OCI-LY7 (cell line): Measurements from ENCODE around the gene GRAP2. TPM values are rescaled to one million over a fixed set of nuclear protein-coding genes. Genes with fewer than 3 reads are reported as not detected.

Experiments
- BruUV-seq: library from RNA; stranded (reverse); fragments of 400-500 nt; replicated peaks from 2 replicates; lab custom pipeline; 2021; lab: Mats Ljungman, UMichigan
- CTCF ChIA-PET: fragments of 300-600 bp; sonication (Branson Sonifier 250); formaldehyde crosslinking; loops from one replicate; lab custom pipeline; 2022; ENCODE audit warnings: antibody characterized with exemption; ENCODE audit not compliant: unreplicated experiment; lab: Charles Lee
- POLR2A ChIA-PET: fragments of 300-600 bp; sonication (Branson Sonifier 250); formaldehyde crosslinking; loops from one replicate; lab custom pipeline; 2022; ENCODE audit warnings: antibody characterized with exemption; lab: Charles Lee
- DNase-seq: peaks from one replicate; pipeline ENCODE4 v3.0.0-alpha.2; 2015; ENCODE audit warnings: low spot score
- H2AFZ ChIP-seq: fragments of 200-600 bp; sonication (generic), shearing (Covaris generic); 2 replicates; pipeline ENCODE4 v1.6.1; 2014; ENCODE audit warnings: mild to moderate bottlenecking, antibody characterized with exemption, low read length, moderate library complexity
- H3K27ac ChIP-seq: fragments of 200-600 bp; sonication (generic); 2 replicates; pipeline ENCODE4 v1.5.1; 2014; ENCODE audit warnings: mixed run types, low read depth, mild to moderate bottlenecking, moderate library complexity, low read length, inconsistent platforms; ENCODE audit not compliant: poor library complexity, severe bottlenecking
- H3K36me3 ChIP-seq: fragments of 200-600 bp; sonication (generic); 2 replicates; pipeline ENCODE4 v1.6.1; 2014; ENCODE audit warnings: mild to moderate bottlenecking, antibody characterized with exemption, low read length, moderate library complexity, mixed read lengths; ENCODE audit not compliant: insufficient read depth
- H3K4me1 ChIP-seq: fragments of 200-600 bp; sonication (generic); 2 replicates; pipeline ENCODE4 v1.5.1; 2014; ENCODE audit warnings: mild to moderate bottlenecking, low read length; ENCODE audit not compliant: insufficient read depth, poor library complexity, severe bottlenecking
- H3K4me2 ChIP-seq: fragments of 200-600 bp; sonication (generic); 2 replicates; pipeline ENCODE4 v1.6.1; 2014; ENCODE audit warnings: mild to moderate bottlenecking, low read length
- H3K4me3 ChIP-seq: fragments of 200-600 bp; sonication (generic); 2 replicates; pipeline ENCODE4 v1.5.1; 2014; ENCODE audit warnings: mild to moderate bottlenecking, low read depth, low read length; ENCODE audit not compliant: poor library complexity, severe bottlenecking
- H3K79me2 ChIP-seq: fragments of 200-600 bp; sonication (generic); 2 replicates; pipeline ENCODE4 v1.6.1; 2016; ENCODE audit warnings: low read depth, mild to moderate bottlenecking, low read length, moderate library complexity, mixed read lengths; ENCODE audit not compliant: insufficient read depth
- H3K9me2 ChIP-seq: fragments of 200-600 bp; sonication (generic); 2 replicates; pipeline ENCODE4 v1.6.1; 2016; ENCODE audit warnings: mild to moderate bottlenecking, low read length, mixed read lengths; ENCODE audit not compliant: insufficient read depth
- H3K9me3 ChIP-seq: fragments of 200-600 bp; sonication (generic); 2 replicates; pipeline ENCODE4 v1.6.1; 2014; ENCODE audit warnings: mild to moderate bottlenecking, mixed run types, low read length, mixed read lengths
- H4K20me1 ChIP-seq: fragments of 200-600 bp; sonication (generic); 2 replicates; pipeline ENCODE4 v1.6.1; 2014; ENCODE audit warnings: mild to moderate bottlenecking, antibody characterized with exemption, low read length, moderate library complexity, mixed read lengths; ENCODE audit not compliant: insufficient read depth
- CTCF ChIP-seq: fragments of 200-600 bp; sonication (generic); conservative IDR thresholded peaks from 2 replicates; pipeline ENCODE4 v1.5.1; 2014; ENCODE audit warnings: mild to moderate bottlenecking, antibody characterized with exemption, low read length, moderate library complexity, mixed read lengths
- EZH2phosphoT487 ChIP-seq: fragments of 200-600 bp; sonication (generic); IDR thresholded peaks from 2 replicates; pipeline ENCODE4 v1.6.1; 2018; ENCODE audit warnings: low read depth, borderline replicate concordance, mild to moderate bottlenecking, mixed run types, antibody characterized with exemption, low read length, moderate library complexity, mixed read lengths
- intact Hi-C: fragments of 100-400 bp; cut with micrococcal nuclease; formaldehyde crosslinking; loops from one replicate; pipeline ENCODE4 v1.10.0; 2022; ENCODE audit not compliant: unreplicated experiment
- total RNA-seq, 2 experiments: library from RNA; depleted of rRNA in 1 of 2; stranded (reverse); fragments of >200 nt in 1 of 2; shearing (Covaris generic) in 1 of 2; gene quantifications; 2 replicates each; pipeline ENCODE4 v1.2.3, GENCODE V29; 2014 to 2022

The GRAP2 gene
- total RNA-seq, 2 experiments from 2014 or later: not detected

- H4K20me1 ChIP-seq: no peaks in the 10 kb centered on the region
- intact Hi-C loops: no loop called here
- BruUV-seq: no TSS peak
- H3K9me3 ChIP-seq: no peaks in the 10 kb centered on the region
- H3K9me2 ChIP-seq: no peaks in the 10 kb centered on the region
- no peak overlapping the region for H3K4me3 ChIP-seq
- H3K27ac ChIP-seq: no peak overlapping the region
- TF ChIP-seq EZH2phosphoT487 (no peak), CTCF (no peak)
- no peak overlapping the region for H3K4me2 ChIP-seq
- no peaks in the 10 kb centered on the region for H3K36me3 ChIP-seq
- ChIA-PET POLR2A (no interaction called here), CTCF (no interaction called here)
- no peak overlapping the region for H2AFZ ChIP-seq
- H3K79me2 ChIP-seq: no peaks in the 10 kb centered on the region
- no peaks in the 10 kb centered on the region for H3K4me1 ChIP-seq
- no peak for DNase-seq
These were observed 97.2 kb downstream of the GRAP2 start for GRCh38 chr22:39997939-39998726.

- DNase-seq: peak; percentile 20
- Histone ChIP-seq H2AFZ (no peak overlapping the region), H3K9me3 (no peaks in the 10 kb centered on the region), H3K79me2 (no peaks in the 10 kb centered on the region), H3K4me3 (no peak overlapping the region), H3K27ac (no peak overlapping the region), H3K4me2 (no peak overlapping the region), H3K9me2 (no peaks in the 10 kb centered on the region), H4K20me1 (no peaks in the 10 kb centered on the region), H3K4me1 (no peaks in the 10 kb centered on the region), H3K36me3 (no peaks in the 10 kb centered on the region)
- ChIA-PET POLR2A (interaction anchor here (0.6 kb wide), 1 partner anchor 28 kb away, joined by 3 read pairs; no protein-coding TSS in a partner anchor), CTCF (no interaction called here)
- TF ChIP-seq CTCF: no peak
- TF ChIP-seq EZH2phosphoT487: no peak
- intact Hi-C loops: no loop called here
- no TSS peak for BruUV-seq
These were observed 98.4 kb downstream of the GRAP2 start for GRCh38 chr22:39999144-39999757.

GRCh38 chr22:40000171-40000570, 99.3 kb downstream of the GRAP2 start:
- ChIA-PET CTCF (no interaction called here), POLR2A (interaction anchor here (0.6 kb wide), 1 partner anchor 28 kb away, joined by 3 read pairs; no protein-coding TSS in a partner anchor)
- BruUV-seq: no TSS peak
- Histone ChIP-seq H2AFZ (no peak overlapping the region), H3K4me1 (no peaks in the 10 kb centered on the region), H3K27ac (no peak overlapping the region), H3K4me2 (no peak overlapping the region), H4K20me1 (no peaks in the 10 kb centered on the region), H3K36me3 (no peaks in the 10 kb centered on the region), H3K4me3 (no peak overlapping the region), H3K9me2 (no peaks in the 10 kb centered on the region), H3K9me3 (no peaks in the 10 kb centered on the region), H3K79me2 (no peaks in the 10 kb centered on the region)
- no peak for DNase-seq
- intact Hi-C loops: no loop called here
- no peak for TF ChIP-seq EZH2phosphoT487
- no peak for TF ChIP-seq CTCF
